ENCODE measurements around the gene PHTF2.
"Not testable (repeated sequence)": the region's sequence is repeated elsewhere in the genome, so short reads cannot be mapped to it uniquely, and the experiment has no call there.

PHTF2 gene

GRCh38 chr7:77798394-77799077, at the start of gene PHTF2, which contains the start of gene TMEM60:
Gene PHTF2 (plus strand): TSS chr7:77798773.
Gene TMEM60 (minus strand): TSS chr7:77798434. CDS start chr7:77794373, 4,061 bp downstream.
- peak; percentile 78 to 87 for DNase-seq (ENCODE audit: low read depth in 1 of 2, low spot score in 1 of 2)

GRCh38 chr7:77752016-77752415, 46.6 kb upstream of the PHTF2 start:
- DNase-seq (ENCODE audit: low read depth in 1 of 2, low spot score in 1 of 2), result no peak

GRCh38 chr7:77753173-77753572, 45.4 kb upstream of the PHTF2 start:
- no peak for DNase-seq (ENCODE audit: low read depth in 1 of 2, low spot score in 1 of 2)

- no peak for DNase-seq (ENCODE audit: low read depth in 1 of 2, low spot score in 1 of 2)
These were observed 41.0 kb upstream of the PHTF2 start for GRCh38 chr7:77757589-77757988.

- peak; percentile 14 to 41 for DNase-seq (ENCODE audit: low read depth in 1 of 2, low spot score in 1 of 2)
These were observed 39.2 kb upstream of the PHTF2 start for GRCh38 chr7:77759294-77759889.

- no peak for DNase-seq (ENCODE audit: low read depth in 1 of 2, low spot score in 1 of 2)
These were observed 37.6 kb upstream of the PHTF2 start for GRCh38 chr7:77760809-77761453.

GRCh38 chr7:77765481-77765880, 33.1 kb upstream of the PHTF2 start:
- DNase-seq (ENCODE audit: low read depth in 1 of 2, low spot score in 1 of 2), result no peak

GRCh38 chr7:77765906-77766800, 32.4 kb upstream of the PHTF2 start:
- no peak for DNase-seq (ENCODE audit: low read depth in 1 of 2, low spot score in 1 of 2)

GRCh38 chr7:77766801-77767605, 31.6 kb upstream of the PHTF2 start:
- no peak for DNase-seq (ENCODE audit: low read depth in 1 of 2, low spot score in 1 of 2)

- no peak for DNase-seq (ENCODE audit: low read depth in 1 of 2, low spot score in 1 of 2)
These were observed 28.3 kb upstream of the PHTF2 start for GRCh38 chr7:77770316-77770715.

GRCh38 chr7:77771901-77772300, 26.7 kb upstream of the PHTF2 start:
- no peak for DNase-seq (ENCODE audit: low read depth in 1 of 2, low spot score in 1 of 2)

GRCh38 chr7:77778535-77778934, 20.0 kb upstream of the PHTF2 start:
- no peak for DNase-seq (ENCODE audit: low read depth in 1 of 2, low spot score in 1 of 2)

GRCh38 chr7:77782383-77782782, 16.2 kb upstream of the PHTF2 start:
- DNase-seq (ENCODE audit: low read depth in 1 of 2, low spot score in 1 of 2), result no peak

- DNase-seq (ENCODE audit: low read depth in 1 of 2, low spot score in 1 of 2), result no peak
These were observed 15.5 kb upstream of the PHTF2 start for GRCh38 chr7:77783111-77783510.

- no peak for DNase-seq (ENCODE audit: low read depth in 1 of 2, low spot score in 1 of 2)
These were observed 15.0 kb upstream of the PHTF2 start for GRCh38 chr7:77783545-77783944.

GRCh38 chr7:77784426-77784825, 14.1 kb upstream of the PHTF2 start:
- DNase-seq (ENCODE audit: low read depth in 1 of 2, low spot score in 1 of 2), result not testable (repeated sequence)

GRCh38 chr7:77786018-77786417, 12.6 kb upstream of the PHTF2 start:
- DNase-seq (ENCODE audit: low read depth in 1 of 2, low spot score in 1 of 2), result no peak

GRCh38 chr7:77786741-77787140, 11.8 kb upstream of the PHTF2 start:
- DNase-seq (ENCODE audit: low read depth in 1 of 2, low spot score in 1 of 2), result no peak

- no peak for DNase-seq (ENCODE audit: low read depth in 1 of 2, low spot score in 1 of 2)
These were observed 10.2 kb upstream of the PHTF2 start for GRCh38 chr7:77788327-77788902.

GRCh38 chr7:77791336-77791735, 7.2 kb upstream of the PHTF2 start:
- no peak for DNase-seq (ENCODE audit: low read depth in 1 of 2, low spot score in 1 of 2)

Data from activated T-helper 1 cell treated with anti-CD3 and anti-CD28 coated beads, Interleukin-2, amount 50 U/mL, for 16 hours (primary cell).